Bronchial epithelial cell (primary cell): ENCODE results near the gene SETDB2. TPM values are rescaled to one million over a fixed set of nuclear protein-coding genes. Genes with fewer than 3 reads are reported as not detected.

ENCODE experiments used
- DNase-seq: peaks from one replicate; pipeline ENCODE4 v3.0.0-alpha.2; 2010; ENCODE audit warnings: low read depth
- FAIRE-seq: peaks from 2 replicates; lab custom pipeline; 2011; peaks lifted over from hg19 to GRCh38; lab: Jason Lieb, UNC
- H3K27me3 ChIP-seq: 2 replicates; pipeline ENCODE4 v1.5.1; 2011; ENCODE audit warnings: low read length; ENCODE audit not compliant: control insufficient read depth, insufficient read depth
- H3K36me3 ChIP-seq: 2 replicates; pipeline ENCODE4 v1.5.1; 2011; ENCODE audit warnings: low read length; ENCODE audit not compliant: control insufficient read depth, insufficient read depth
- H3K4me3 ChIP-seq: 2 replicates; pipeline ENCODE4 v1.5.1; 2011; ENCODE audit warnings: mild to moderate bottlenecking, low read depth, low read length, control low read depth
- total RNA-seq: library from RNA; depleted of rRNA; stranded (reverse); fragments of >200 nt; gene quantifications from 2 replicates; pipeline ENCODE4 v1.2.1, GENCODE V29; 2014
- TF ChIP-seq, protein P1 (sequence below): IDR thresholded peaks from 2 replicates; pipeline ENCODE4 v1.5.1; 2011; ENCODE audit warnings: mild to moderate bottlenecking, moderate library complexity, low read length, control low read depth, inconsistent platforms; ENCODE audit not compliant: insufficient read depth, severe bottlenecking

Gene SETDB2
- total RNA-seq, 1 donor from 2014 or later = 5.3 TPM

DNA sequence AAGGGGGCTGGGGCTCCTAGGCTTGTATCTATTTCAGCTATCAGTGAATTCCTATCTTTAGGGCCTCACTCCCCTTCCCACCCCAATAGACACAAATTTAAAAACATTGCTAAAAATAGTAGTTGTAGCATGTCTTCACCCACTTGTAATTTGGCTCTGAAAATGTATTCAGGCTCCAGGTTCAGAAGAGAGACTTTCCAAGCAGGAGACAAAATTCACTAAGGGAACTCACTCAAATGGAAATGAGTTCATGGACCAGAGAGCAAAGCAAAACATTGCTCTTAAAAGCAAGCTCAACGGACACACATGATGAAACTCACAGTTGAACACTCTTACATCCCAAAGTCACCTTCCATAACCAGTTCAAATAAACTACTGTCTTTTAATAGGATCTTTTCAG lies 88.5 kb downstream of the SETDB2 start:
- DNase-seq (no peak), FAIRE-seq (no peak)
- Histone ChIP-seq H3K4me3 (no peak overlapping the region), H3K36me3 (no peaks in the 10 kb centered on the region), H3K27me3 (no peaks in the 10 kb centered on the region)
- TF ChIP-seq, protein P1, sequence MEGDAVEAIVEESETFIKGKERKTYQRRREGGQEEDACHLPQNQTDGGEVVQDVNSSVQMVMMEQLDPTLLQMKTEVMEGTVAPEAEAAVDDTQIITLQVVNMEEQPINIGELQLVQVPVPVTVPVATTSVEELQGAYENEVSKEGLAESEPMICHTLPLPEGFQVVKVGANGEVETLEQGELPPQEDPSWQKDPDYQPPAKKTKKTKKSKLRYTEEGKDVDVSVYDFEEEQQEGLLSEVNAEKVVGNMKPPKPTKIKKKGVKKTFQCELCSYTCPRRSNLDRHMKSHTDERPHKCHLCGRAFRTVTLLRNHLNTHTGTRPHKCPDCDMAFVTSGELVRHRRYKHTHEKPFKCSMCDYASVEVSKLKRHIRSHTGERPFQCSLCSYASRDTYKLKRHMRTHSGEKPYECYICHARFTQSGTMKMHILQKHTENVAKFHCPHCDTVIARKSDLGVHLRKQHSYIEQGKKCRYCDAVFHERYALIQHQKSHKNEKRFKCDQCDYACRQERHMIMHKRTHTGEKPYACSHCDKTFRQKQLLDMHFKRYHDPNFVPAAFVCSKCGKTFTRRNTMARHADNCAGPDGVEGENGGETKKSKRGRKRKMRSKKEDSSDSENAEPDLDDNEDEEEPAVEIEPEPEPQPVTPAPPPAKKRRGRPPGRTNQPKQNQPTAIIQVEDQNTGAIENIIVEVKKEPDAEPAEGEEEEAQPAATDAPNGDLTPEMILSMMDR = no peak

DNA sequence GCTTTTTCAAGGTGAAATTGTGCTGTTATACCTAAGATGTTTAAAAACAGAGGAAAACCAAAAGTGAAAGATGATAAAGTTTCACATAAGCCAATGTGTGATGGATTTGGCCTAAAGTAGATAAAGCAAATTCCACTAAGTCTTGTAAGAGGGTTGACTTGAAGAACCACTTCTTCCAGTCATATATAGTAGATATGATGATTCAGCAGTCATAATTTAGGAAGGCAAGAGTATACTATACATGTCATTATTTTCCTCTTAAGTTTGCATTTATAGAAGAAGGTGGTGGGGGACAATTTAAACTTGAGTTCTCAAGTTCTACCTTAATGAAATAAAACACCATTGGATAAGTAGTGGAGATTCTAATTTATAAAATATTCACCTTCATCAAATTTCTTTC lies 88.9 kb downstream of the SETDB2 start:
- DNase-seq = no peak
- Histone ChIP-seq H3K36me3 (no peaks in the 10 kb centered on the region), H3K27me3 (no peaks in the 10 kb centered on the region), H3K4me3 (no peak overlapping the region)
- TF ChIP-seq, protein P1 = no peak
- no peak for FAIRE-seq

DNA sequence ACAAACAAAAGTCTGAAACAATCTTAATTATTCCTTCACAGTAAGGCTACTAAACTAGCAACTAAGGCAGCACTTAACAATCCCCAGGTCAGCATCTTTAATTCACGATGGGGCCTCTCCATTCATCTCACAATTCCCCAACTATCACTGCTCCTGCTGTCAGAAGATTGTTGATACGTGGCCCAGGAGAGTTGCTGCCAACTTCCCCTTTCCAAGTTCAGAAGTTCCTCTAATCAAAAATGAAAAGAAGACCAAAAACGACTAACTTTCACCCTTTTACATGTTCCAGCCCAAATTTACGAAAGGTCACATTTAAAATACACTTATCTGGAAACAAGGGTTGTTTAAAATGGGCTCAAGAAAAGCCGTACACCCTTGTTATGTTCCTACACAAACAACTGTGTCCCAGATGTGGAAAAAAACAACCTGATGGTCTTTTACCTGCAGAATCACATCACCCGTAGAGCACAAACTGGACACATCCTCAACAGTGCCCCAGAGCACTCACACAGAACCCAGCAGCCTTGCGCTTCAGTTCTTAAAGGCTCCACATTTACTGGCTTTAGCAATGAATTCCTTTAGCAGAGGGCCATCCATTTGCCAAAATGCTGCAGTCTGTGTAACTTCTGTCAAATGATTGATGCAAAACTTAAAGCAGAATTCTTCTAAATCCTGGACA lies 89.7 kb downstream of the SETDB2 start:
- TF ChIP-seq, protein P1 = no peak
- Histone ChIP-seq H3K36me3 (no peaks in the 10 kb centered on the region), H3K27me3 (no peaks in the 10 kb centered on the region), H3K4me3 (no peak overlapping the region)
- FAIRE-seq (no peak), DNase-seq (no peak)

DNA sequence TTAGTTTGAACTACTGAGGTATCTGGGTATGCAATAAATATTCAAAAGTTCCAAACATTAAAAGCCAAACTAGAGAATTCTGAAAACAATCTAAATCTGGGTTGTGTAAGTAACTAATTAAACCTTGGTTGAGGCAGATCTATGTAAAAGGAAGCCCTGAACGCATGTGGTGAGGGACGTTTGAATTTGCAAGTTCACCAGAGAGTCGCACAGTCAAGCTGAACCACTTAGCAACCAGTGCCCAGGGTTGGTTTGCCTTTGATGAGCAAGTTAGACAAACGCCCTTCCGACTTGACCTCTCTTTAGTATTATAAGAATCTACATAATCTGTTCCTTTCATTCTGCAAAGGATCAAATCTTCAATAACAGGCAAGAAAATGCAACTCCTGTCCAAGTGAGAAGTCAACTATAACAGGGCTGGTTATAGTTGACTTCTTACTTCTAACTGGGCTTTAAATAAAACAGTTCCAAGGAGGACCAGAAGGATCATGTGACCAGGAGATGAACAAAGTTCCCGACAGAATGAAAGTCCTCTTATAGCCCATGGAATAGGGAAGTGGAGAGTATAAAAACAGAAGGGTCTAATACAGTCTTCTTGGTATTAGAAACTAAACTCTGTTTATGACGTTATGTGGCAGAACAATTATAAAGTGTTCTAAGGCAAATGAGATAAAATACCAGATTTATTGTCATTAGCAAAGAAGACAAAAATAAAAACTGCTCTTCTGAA lies 92.2 kb downstream of the SETDB2 start:
- no peak for FAIRE-seq
- Histone ChIP-seq H3K27me3 (no peaks in the 10 kb centered on the region), H3K36me3 (no peaks in the 10 kb centered on the region)

DNA sequence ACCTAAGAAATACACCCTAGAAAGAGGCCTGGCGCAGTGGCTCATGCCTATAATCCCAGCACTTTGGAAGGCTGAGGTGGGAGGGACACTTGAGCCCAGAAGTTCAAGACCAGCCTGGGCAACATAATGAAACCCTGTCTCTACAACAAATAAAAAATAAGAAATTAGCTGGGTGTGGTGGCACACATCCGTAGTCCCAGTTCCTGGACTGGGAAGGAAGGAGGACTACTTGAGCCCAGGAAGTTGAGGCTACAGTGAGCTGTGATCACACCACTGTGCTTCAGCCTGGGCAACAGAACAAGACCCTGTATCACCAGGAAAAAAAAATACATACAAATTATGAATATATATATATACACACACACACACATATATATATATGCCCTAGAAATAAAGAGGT lies 94.3 kb downstream of the SETDB2 start:
- DNase-seq (no peak), FAIRE-seq (no peak)
- TF ChIP-seq, protein P1 = no peak
- Histone ChIP-seq H3K36me3 (no peaks in the 10 kb centered on the region), H3K4me3 (no peak overlapping the region), H3K27me3 (no peaks in the 10 kb centered on the region)

More for the DNA sequence above, 92.2 kb downstream of the SETDB2 start:
- TF ChIP-seq, protein P1 = no peak
- H3K4me3 ChIP-seq = no peak overlapping the region
- DNase-seq = no peak

DNA sequence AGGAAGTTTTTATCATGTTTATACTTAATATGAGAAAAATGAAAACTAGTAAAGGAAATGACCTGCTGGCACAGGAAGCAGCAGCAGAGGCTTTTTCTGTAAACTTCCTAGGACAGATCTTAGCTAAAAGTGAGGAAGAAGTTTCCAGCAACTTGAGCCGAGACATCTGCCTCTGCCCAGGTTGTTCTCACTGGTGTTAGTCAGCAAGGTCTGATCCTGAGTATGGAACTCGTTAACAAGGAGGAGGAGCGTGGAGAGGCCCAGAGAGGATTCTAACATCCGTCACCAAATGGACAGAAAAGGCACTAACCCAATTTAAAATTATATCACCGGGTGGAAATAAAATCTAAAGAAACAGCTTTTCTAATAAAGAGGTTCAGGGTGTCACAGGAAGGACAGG lies 95.2 kb downstream of the SETDB2 start:
- Histone ChIP-seq H3K36me3 (no peaks in the 10 kb centered on the region), H3K27me3 (no peaks in the 10 kb centered on the region), H3K4me3 (no peak overlapping the region)
- TF ChIP-seq, protein P1 = no peak
- no peak for DNase-seq
- no peak for FAIRE-seq
